ENCODE results near the gene PCBP4. TPM values are rescaled to one million over a fixed set of nuclear protein-coding genes. Genes with fewer than 3 reads are reported as not detected.

The PCBP4 gene
- total RNA-seq, 1 donor from 2014 or later = 30.5 TPM

- no peak overlapping the region for H3K27ac ChIP-seq
- peaks cover 17% of the 10 kb centered on the region for H4K20me1 ChIP-seq (ENCODE audit: low read depth)
- Mint-ChIP-seq H3K27me3 (ENCODE audit: insufficient read depth, low read depth) (peaks cover 4% of the 10 kb centered on the region), H3K9me3 (no peaks in the 10 kb centered on the region), H3K4me3 (no peak overlapping the region), H3K27ac (no peak overlapping the region), H3K4me1 (peaks cover 10% of the 10 kb centered on the region), H3K36me3 (peaks cover 3% of the 10 kb centered on the region)
- H3K4me2 ChIP-seq = no peak overlapping the region
- no peaks in the 10 kb centered on the region for H3K79me2 ChIP-seq (ENCODE audit: low read depth)
- no peaks in the 10 kb centered on the region for H3K9me3 ChIP-seq (ENCODE audit: low read depth)
- H2AFZ ChIP-seq (replicated peaks) = no peak overlapping the region
- H3K27me3 ChIP-seq = peaks cover 73% of the 10 kb centered on the region
- H3K9ac ChIP-seq = no peak overlapping the region
- TF ChIP-seq CTCF (IDR thresholded peaks at IDR 0.05) (no peak), EZH2phosphoT487 (IDR thresholded peaks at IDR 0.05) (no peak), EZH2 (IDR thresholded peaks at IDR 0.05) (no peak)
- H3F3A ChIP-seq (ENCODE audit: low read depth) = peaks cover 21% of the 10 kb centered on the region
- H3K4me3 ChIP-seq = no peak overlapping the region
- peaks cover 13% of the 10 kb centered on the region for H3K4me1 ChIP-seq
- H3K36me3 ChIP-seq = no peaks in the 10 kb centered on the region
- no peak for DNase-seq (ENCODE audit: low spot score)
Measured at GRCh38 chr3:51954713-51955112, 12.5 kb downstream of the PCBP4 start.

GRCh38 chr3:51954105-51954504, 13.1 kb downstream of the PCBP4 start:
- peaks cover 17% of the 10 kb centered on the region for H4K20me1 ChIP-seq (ENCODE audit: low read depth)
- Mint-ChIP-seq H3K27me3 (ENCODE audit: insufficient read depth, low read depth) (peaks cover 4% of the 10 kb centered on the region), H3K4me3 (no peak overlapping the region), H3K27ac (no peak overlapping the region), H3K36me3 (peaks cover 3% of the 10 kb centered on the region), H3K4me1 (peaks cover 10% of the 10 kb centered on the region), H3K9me3 (no peaks in the 10 kb centered on the region)
- peaks cover 77% of the 10 kb centered on the region for H3K27me3 ChIP-seq
- DNase-seq (ENCODE audit: low spot score) = no peak
- peaks cover 21% of the 10 kb centered on the region for H3F3A ChIP-seq (ENCODE audit: low read depth)
- no peak overlapping the region for H3K27ac ChIP-seq
- TF ChIP-seq EZH2phosphoT487 (IDR thresholded peaks at IDR 0.05) = no peak
- no peaks in the 10 kb centered on the region for H3K79me2 ChIP-seq (ENCODE audit: low read depth)
- no peak overlapping the region for H2AFZ ChIP-seq (replicated peaks)
- H3K9me3 ChIP-seq (ENCODE audit: low read depth) = no peaks in the 10 kb centered on the region
- H3K4me3 ChIP-seq = no peak overlapping the region
- H3K36me3 ChIP-seq = no peaks in the 10 kb centered on the region
- H3K4me1 ChIP-seq = peaks cover 13% of the 10 kb centered on the region
- no peak overlapping the region for H3K4me2 ChIP-seq
- H3K9ac ChIP-seq = no peak overlapping the region

- peaks cover 3% of the 10 kb centered on the region for H3K36me3 Mint-ChIP-seq
- no peak overlapping the region for H3K4me3 Mint-ChIP-seq
- Histone ChIP-seq H3K79me2 (ENCODE audit: low read depth) (no peaks in the 10 kb centered on the region), H3F3A (ENCODE audit: low read depth) (peaks cover 21% of the 10 kb centered on the region), H3K36me3 (no peaks in the 10 kb centered on the region), H4K20me1 (ENCODE audit: low read depth) (peaks cover 17% of the 10 kb centered on the region), H3K4me3 (no peak overlapping the region), H3K4me2 (no peak overlapping the region), H3K9ac (no peak overlapping the region), H3K27me3 (peaks cover 84% of the 10 kb centered on the region), H2AFZ (replicated peaks) (no peak overlapping the region), H3K4me1 (peaks cover 13% of the 10 kb centered on the region), H3K9me3 (ENCODE audit: low read depth) (no peaks in the 10 kb centered on the region), H3K27ac (no peak overlapping the region)
- H3K27me3 Mint-ChIP-seq (ENCODE audit: insufficient read depth, low read depth) = peaks cover 4% of the 10 kb centered on the region
- H3K27ac Mint-ChIP-seq = no peak overlapping the region
- no peak for TF ChIP-seq EZH2phosphoT487 (IDR thresholded peaks at IDR 0.05)
- TF ChIP-seq EZH2 (IDR thresholded peaks at IDR 0.05) = no peak
- TF ChIP-seq CTCF (IDR thresholded peaks at IDR 0.05) = no peak
- H3K4me1 Mint-ChIP-seq = peaks cover 10% of the 10 kb centered on the region
- no peaks in the 10 kb centered on the region for H3K9me3 Mint-ChIP-seq
- DNase-seq (ENCODE audit: low spot score) = no peak
Measured at GRCh38 chr3:51953445-51953844, 13.8 kb downstream of the PCBP4 start.

- Mint-ChIP-seq H3K36me3 (no peaks in the 10 kb centered on the region), H3K4me1 (peaks cover 10% of the 10 kb centered on the region), H3K27ac (no peak overlapping the region), H3K4me3 (no peak overlapping the region), H3K27me3 (ENCODE audit: insufficient read depth, low read depth) (peaks cover 6% of the 10 kb centered on the region), H3K9me3 (no peaks in the 10 kb centered on the region)
- no peak for TF ChIP-seq EZH2phosphoT487 (IDR thresholded peaks at IDR 0.05)
- no peak for TF ChIP-seq CTCF (IDR thresholded peaks at IDR 0.05)
- no peak for TF ChIP-seq EZH2 (IDR thresholded peaks at IDR 0.05)
- no peaks in the 10 kb centered on the region for H3K79me2 ChIP-seq (ENCODE audit: low read depth)
- H3K36me3 ChIP-seq = no peaks in the 10 kb centered on the region
- H3K4me3 ChIP-seq = no peak overlapping the region
- no peak for DNase-seq (ENCODE audit: low spot score)
- H3K9me3 ChIP-seq (ENCODE audit: low read depth) = no peaks in the 10 kb centered on the region
- no peak overlapping the region for H3K9ac ChIP-seq
- no peak overlapping the region for H3K4me2 ChIP-seq
- no peak overlapping the region for H2AFZ ChIP-seq (replicated peaks)
- no peak overlapping the region for H3K27ac ChIP-seq
- peaks cover 6% of the 10 kb centered on the region for H3F3A ChIP-seq (ENCODE audit: low read depth)
- H3K4me1 ChIP-seq = peaks cover 4% of the 10 kb centered on the region
- peaks cover 77% of the 10 kb centered on the region for H3K27me3 ChIP-seq
- H4K20me1 ChIP-seq (ENCODE audit: low read depth) = peaks cover 8% of the 10 kb centered on the region
Measured at GRCh38 chr3:51950899-51951298, 16.4 kb downstream of the PCBP4 start.

All from neural progenitor cell (in vitro differentiated cells).